RWPE2 (cell line): ENCODE results near the gene NUCB2.

Experiments
- ATAC-seq: fragments of 200-7000 bp; cut with Tn5 transposase; 3 replicates; pipeline ENCODE4 v1.9.1; 2021; ENCODE audit warnings: low read depth
- DNase-seq: peaks from one replicate; pipeline ENCODE4 v3.0.0-alpha.2; 2020; ENCODE audit warnings: low spot score
- H3K27ac ChIP-seq: fragments of 450-650 bp; 2 replicates; pipeline ENCODE4 v1.5.1; 2017; ENCODE audit warnings: mild to moderate bottlenecking; ENCODE audit not compliant: poor library complexity, severe bottlenecking
- H3K27me3 ChIP-seq: fragments of 250-450 bp; sonication (Bioruptor Pico); 2 replicates; pipeline ENCODE4 v1.5.1; 2021; ENCODE audit warnings: mild to moderate bottlenecking, moderate library complexity; ENCODE audit not compliant: insufficient read depth, poor library complexity, severe bottlenecking
- H3K36me3 ChIP-seq: fragments of 250-450 bp; sonication (Bioruptor Pico); 2 replicates; pipeline ENCODE4 v1.5.1; 2020; ENCODE audit warnings: low read depth, mild to moderate bottlenecking, moderate library complexity
- H3K4me1 ChIP-seq: fragments of 250-450 bp; sonication (Bioruptor Pico); 2 replicates; pipeline ENCODE4 v1.5.1; 2021; ENCODE audit warnings: mild to moderate bottlenecking, moderate library complexity; ENCODE audit not compliant: insufficient read depth, poor library complexity, severe bottlenecking
- H3K4me3 ChIP-seq: fragments of 250-450 bp; sonication (Bioruptor Pico); 2 replicates; pipeline ENCODE4 v1.5.1; 2021; ENCODE audit warnings: mild to moderate bottlenecking, moderate library complexity; ENCODE audit not compliant: severe bottlenecking
- H3K9me3 ChIP-seq: fragments of 250-450 bp; sonication (Bioruptor Pico); 2 replicates; pipeline ENCODE4 v1.5.1; 2021; ENCODE audit warnings: mild to moderate bottlenecking, moderate library complexity; ENCODE audit not compliant: severe bottlenecking
- CTCF ChIP-seq: fragments of 450-650 bp; IDR thresholded peaks from one replicate; pipeline ENCODE4 v1.5.1; 2017; ENCODE audit warnings: mild to moderate bottlenecking, moderate library complexity; ENCODE audit not compliant: poor library complexity, severe bottlenecking

The NUCB2 gene

GRCh38 chr11:17331669-17332068 lies 55.1 kb downstream of the NUCB2 start:
- Histone ChIP-seq H3K9me3 (no peaks in the 10 kb centered on the region), H3K36me3 (peaks cover 22% of the 10 kb centered on the region), H3K4me3 (no peak overlapping the region), H3K27me3 (no peaks in the 10 kb centered on the region), H3K27ac (no peak overlapping the region), H3K4me1 (no peaks in the 10 kb centered on the region)
- no peak for DNase-seq
- TF ChIP-seq CTCF = no peak
- ATAC-seq = no peak

- no peak overlapping the region for H3K27ac ChIP-seq
- no peak for TF ChIP-seq CTCF
- DNase-seq (no peak), ATAC-seq (no peak)
- no peaks in the 10 kb centered on the region for H3K27me3 ChIP-seq
- H3K9me3 ChIP-seq = no peaks in the 10 kb centered on the region
- H3K4me1 ChIP-seq = no peaks in the 10 kb centered on the region
- no peak overlapping the region for H3K4me3 ChIP-seq
- H3K36me3 ChIP-seq = peaks cover 22% of the 10 kb centered on the region
Measured at GRCh38 chr11:17333799-17334586, 57.5 kb downstream of the NUCB2 start.

- H3K27me3 ChIP-seq = no peaks in the 10 kb centered on the region
- ATAC-seq (no peak), DNase-seq (no peak)
- H3K36me3 ChIP-seq = no peaks in the 10 kb centered on the region
- no peak overlapping the region for H3K27ac ChIP-seq
- H3K9me3 ChIP-seq = no peaks in the 10 kb centered on the region
- H3K4me1 ChIP-seq = peaks cover 4% of the 10 kb centered on the region
- H3K4me3 ChIP-seq = no peak overlapping the region
- TF ChIP-seq CTCF = no peak
Measured at GRCh38 chr11:17343257-17343656, 66.7 kb downstream of the NUCB2 start.

- peak; percentile 95 for ATAC-seq
- no peaks in the 10 kb centered on the region for H3K36me3 ChIP-seq
- no peaks in the 10 kb centered on the region for H3K9me3 ChIP-seq
- no peak for DNase-seq
- TF ChIP-seq CTCF = no peak
- H3K27ac ChIP-seq = no peak overlapping the region
- H3K4me1 ChIP-seq = peaks cover 4% of the 10 kb centered on the region
- H3K4me3 ChIP-seq = no peak overlapping the region
- H3K27me3 ChIP-seq = no peaks in the 10 kb centered on the region
Measured at GRCh38 chr11:17343907-17344306, 67.4 kb downstream of the NUCB2 start.

GRCh38 chr11:17347676-17348075 lies 71.1 kb downstream of the NUCB2 start:
- no peak overlapping the region for H3K27ac ChIP-seq
- H3K27me3 ChIP-seq = no peaks in the 10 kb centered on the region
- no peak for TF ChIP-seq CTCF
- no peak for ATAC-seq
- H3K36me3 ChIP-seq = no peaks in the 10 kb centered on the region
- no peak for DNase-seq
- no peak overlapping the region for H3K4me3 ChIP-seq
- H3K9me3 ChIP-seq = no peaks in the 10 kb centered on the region
- peaks cover 4% of the 10 kb centered on the region for H3K4me1 ChIP-seq
